ENCODE measurements around the gene CCSER1. TPM values are rescaled to one million over a fixed set of nuclear protein-coding genes. Genes with fewer than 3 reads are reported as not detected.
A peak's percentile ranks its signal among the peaks of the same experiment; 100 is the strongest.

CCSER1 gene
- total and polyA plus RNA-seq, 4 donors: 0.61 to 23.0 (median 3.8) TPM

- TF ChIP-seq CTCF (IDR thresholded peaks at IDR 0.05; ENCODE audit: control extremely low read depth, extremely low read depth): no peak
- no peak for ATAC-seq (ENCODE audit: insufficient read depth, low FRiP score)
- no peak overlapping the region for H3K27ac ChIP-seq (ENCODE audit: low read depth in 1 of 2, low read length in 1 of 2)
- no peak overlapping the region for H3K9ac ChIP-seq (ENCODE audit: insufficient read depth in 1 of 2, low read length in 2 of 2)
- H3K4me3 ChIP-seq: no peak overlapping the region
- H3K4me1 ChIP-seq (ENCODE audit: control insufficient read depth in 5 of 5, insufficient read depth in 5 of 5, low read length in 5 of 5): no peaks in the 10 kb centered on the region
- H3K27me3 ChIP-seq (ENCODE audit: control insufficient read depth in 3 of 3, insufficient read depth in 3 of 3, low read length in 2 of 3): no peaks in the 10 kb centered on the region
- no peaks in the 10 kb centered on the region for H3K36me3 ChIP-seq (ENCODE audit: control insufficient read depth in 4 of 4, insufficient read depth in 4 of 4, low read length in 4 of 4)
- DNase-seq: no peak
- WGBS, 2 donors: 87 to 92% methylated on average over 1 of the region's 1 CpG
- peaks cover 0 to 6% (median 1%) of the 10 kb centered on the region in 4 donors for H3K9me3 ChIP-seq (ENCODE audit: control insufficient read depth in 4 of 4, insufficient read depth in 3 of 4, low read length in 3 of 4)
Measured at GRCh38 chr4:91422011-91422410, 1294.8 kb downstream of the CCSER1 start.

- no peaks in the 10 kb centered on the region for H3K4me1 ChIP-seq (ENCODE audit: control insufficient read depth in 5 of 5, insufficient read depth in 5 of 5, low read length in 5 of 5)
- no peak for ATAC-seq (ENCODE audit: insufficient read depth, low FRiP score)
- no peak overlapping the region for H3K9ac ChIP-seq (ENCODE audit: insufficient read depth in 1 of 2, low read length in 2 of 2)
- no peak overlapping the region for H3K4me3 ChIP-seq
- TF ChIP-seq CTCF (IDR thresholded peaks at IDR 0.05; ENCODE audit: control extremely low read depth, extremely low read depth): no peak
- H3K27me3 ChIP-seq (ENCODE audit: control insufficient read depth in 3 of 3, insufficient read depth in 3 of 3, low read length in 2 of 3): no peaks in the 10 kb centered on the region
- H3K27ac ChIP-seq (ENCODE audit: low read depth in 1 of 2, low read length in 1 of 2): no peak overlapping the region
- H3K9me3 ChIP-seq (ENCODE audit: control insufficient read depth in 4 of 4, insufficient read depth in 3 of 4, low read length in 3 of 4): no peaks in the 10 kb centered on the region
- no peaks in the 10 kb centered on the region for H3K36me3 ChIP-seq (ENCODE audit: control insufficient read depth in 4 of 4, insufficient read depth in 4 of 4, low read length in 4 of 4)
- no peak for DNase-seq
Measured at GRCh38 chr4:91426725-91427124, 1299.5 kb downstream of the CCSER1 start.

GRCh38 chr4:91427171-91427570, 1300.0 kb downstream of the CCSER1 start:
- no peak overlapping the region for H3K4me3 ChIP-seq
- DNase-seq (peak in 1 of 3 donors; percentile 0), ATAC-seq (ENCODE audit: insufficient read depth, low FRiP score) (no peak)
- H3K9ac ChIP-seq (ENCODE audit: insufficient read depth in 1 of 2, low read length in 2 of 2): no peak overlapping the region
- H3K27ac ChIP-seq (ENCODE audit: low read depth in 1 of 2, low read length in 1 of 2): no peak overlapping the region
- no peak for TF ChIP-seq CTCF (IDR thresholded peaks at IDR 0.05; ENCODE audit: control extremely low read depth, extremely low read depth)
- no peaks in the 10 kb centered on the region for H3K36me3 ChIP-seq (ENCODE audit: control insufficient read depth in 4 of 4, insufficient read depth in 4 of 4, low read length in 4 of 4)
- no peaks in the 10 kb centered on the region for H3K27me3 ChIP-seq (ENCODE audit: control insufficient read depth in 3 of 3, insufficient read depth in 3 of 3, low read length in 2 of 3)
- H3K9me3 ChIP-seq (ENCODE audit: control insufficient read depth in 4 of 4, insufficient read depth in 3 of 4, low read length in 3 of 4): no peaks in the 10 kb centered on the region
- no peaks in the 10 kb centered on the region for H3K4me1 ChIP-seq (ENCODE audit: control insufficient read depth in 5 of 5, insufficient read depth in 5 of 5, low read length in 5 of 5)
- 63 to 74% methylated on average over 2 of the region's 2 CpGs for WGBS, 2 donors

- H3K27ac ChIP-seq (ENCODE audit: low read depth in 1 of 2, low read length in 1 of 2): no peak overlapping the region
- ATAC-seq (ENCODE audit: insufficient read depth, low FRiP score): no peak
- no peaks in the 10 kb centered on the region for H3K36me3 ChIP-seq (ENCODE audit: control insufficient read depth in 4 of 4, insufficient read depth in 4 of 4, low read length in 4 of 4)
- 81 to 85% methylated on average over 1 of the region's 1 CpG for WGBS, 2 donors
- DNase-seq: no peak
- no peaks in the 10 kb centered on the region for H3K9me3 ChIP-seq (ENCODE audit: control insufficient read depth in 4 of 4, insufficient read depth in 3 of 4, low read length in 3 of 4)
- no peaks in the 10 kb centered on the region for H3K27me3 ChIP-seq (ENCODE audit: control insufficient read depth in 3 of 3, insufficient read depth in 3 of 3, low read length in 2 of 3)
- no peaks in the 10 kb centered on the region for H3K4me1 ChIP-seq (ENCODE audit: control insufficient read depth in 5 of 5, insufficient read depth in 5 of 5, low read length in 5 of 5)
- H3K9ac ChIP-seq (ENCODE audit: insufficient read depth in 1 of 2, low read length in 2 of 2): no peak overlapping the region
- no peak for TF ChIP-seq CTCF (IDR thresholded peaks at IDR 0.05; ENCODE audit: control extremely low read depth, extremely low read depth)
- no peak overlapping the region for H3K4me3 ChIP-seq
Measured at GRCh38 chr4:91434631-91435030, 1307.4 kb downstream of the CCSER1 start.
